K562 (cell line): ENCODE data around the gene DGCR2. TPM values are rescaled to one million over a fixed set of nuclear protein-coding genes. Genes with fewer than 3 reads are reported as not detected.
A peak's percentile ranks its signal among the peaks of the same experiment; 100 is the strongest.
"Not testable (repeated sequence)": the region's sequence is repeated elsewhere in the genome, so short reads cannot be mapped to it uniquely, and the experiment has no call there.

Experiments
- CBFB ChIP-seq: sonication (generic); formaldehyde crosslinking; IDR thresholded peaks from 2 replicates; pipeline ENCODE4 v1.4.0; 2020; ENCODE audit warnings: mild to moderate bottlenecking, missing genetic modification reagents
- NRF1 ChIP-seq, 2 experiments: fragments of 450-650 bp; IDR thresholded peaks in 1 of 2; conservative IDR thresholded peaks in 1 of 2; 2 replicates each; pipeline ENCODE4 v1.6.1; 2014; ENCODE audit warnings: mild to moderate bottlenecking in 2 of 2
- RERE ChIP-seq: sonication (generic); formaldehyde crosslinking; IDR thresholded peaks from 2 replicates; pipeline ENCODE4 v1.8.0; 2023; ENCODE audit warnings: missing genetic modification reagents, mild to moderate bottlenecking, borderline replicate concordance
- SP1 ChIP-seq: sonication (generic); formaldehyde crosslinking; IDR thresholded peaks from 2 replicates; pipeline ENCODE4 v1.8.1; 2022; ENCODE audit warnings: mild to moderate bottlenecking, missing genetic modification reagents
- TOE1 ChIP-seq, 2 experiments: fragments of 450-650 bp in 1 of 2; sonication (generic) in 1 of 2; formaldehyde crosslinking in 1 of 2; IDR thresholded peaks; 2 replicates each; pipeline versions ENCODE4 v1.7.1 to v1.8.0; 2016 to 2022; ENCODE audit warnings: borderline replicate concordance in 2 of 2, mild to moderate bottlenecking in 2 of 2, antibody characterized with exemption in 1 of 2, inconsistent platforms in 1 of 2, low read depth in 1 of 2, missing genetic modification reagents in 1 of 2, moderate library complexity in 1 of 2
- ZBTB17 ChIP-seq: fragments of 450-650 bp; formaldehyde crosslinking; IDR thresholded peaks from 2 replicates; pipeline ENCODE4 v1.4.0; 2020; ENCODE audit warnings: mild to moderate bottlenecking
- ZBTB40 ChIP-seq, 2 experiments: fragments of 450-650 bp in 1 of 2; sonication (generic) in 1 of 2; formaldehyde crosslinking in 1 of 2; IDR thresholded peaks; 2 replicates each; pipeline versions ENCODE4 v1.7.1 to v1.9.0; 2016 to 2022; ENCODE audit warnings: inconsistent platforms in 1 of 2, mild to moderate bottlenecking in 1 of 2, missing genetic modification reagents in 1 of 2
- polyA plus RNA-seq, 8 experiments: library from polyadenylated mRNA; depleted of rRNA in 4 of 8; stranded (reverse) in 5 of 8; unstranded in 3 of 8; fragments of >200 nt; fragmentation: Nextera tagmentation in 2 of 8; fragmentation: Illumina TruSeq in 1 of 8; extraction: Ambion mirVana in 2 of 8; extraction: Trizol in 1 of 8; gene quantifications; 2 replicates each; pipeline versions ENCODE4 v1.2.1 to v1.2.3, GENCODE V29; 2011 to 2014; ENCODE audit warnings: inconsistent platforms in 1 of 8, missing spikeins in 1 of 8
- total RNA-seq, 7 experiments: library from RNA; depleted of rRNA in 6 of 7; stranded (reverse); fragments of >200 nt in 6 of 7; fragmentation: Illumina TruSeq in 2 of 7; extraction: Trizol in 2 of 7; gene quantifications; 2 replicates each; pipeline versions ENCODE4 v1.2.1 to v1.2.3, GENCODE V29; 2011 to 2021; ENCODE audit warnings: low replicate concordance in 1 of 7

The DGCR2 gene
- total and polyA plus RNA-seq, 9 of the 15 experiments (the other 6 are each of a cell fraction or from before 2014, with no cell fraction given) = 0.69 to 101 (median 56.4) TPM

- not testable (repeated sequence) for TF ChIP-seq ZBTB40 (IDR thresholded peaks at IDR 0.05); TOE1 (IDR thresholded peaks at IDR 0.05; ENCODE audit: borderline replicate concordance)
- TF ChIP-seq ZBTB40 (CRISPR knock-in tag; IDR thresholded peaks at IDR 0.05) (0 out of 2 replicates have a peak, but pooled peaks have one; percentile 5), ZBTB17 (0 out of 2 replicates have a peak, but pooled peaks have one; percentile 18), TOE1 (CRISPR knock-in tag; IDR thresholded peaks at IDR 0.05; ENCODE audit: borderline replicate concordance, low read depth) (0 out of 2 replicates have a peak, but pooled peaks have one; percentile 69), NRF1 (conservative IDR thresholded peaks at IDR 0.05 in 1 of 2, IDR thresholded peaks at IDR 0.05 in 1 of 2) (peak in 1 of 2 experiments; percentile 20; a peak in 2 of 4 replicates), RERE (CRISPR knock-in tag) (0 out of 2 replicates have a peak, but pooled peaks have one; percentile 77), SP1 (CRISPR knock-in tag) (0 out of 2 replicates have a peak, but pooled peaks have one; percentile 22), CBFB (CRISPR knock-in tag) (peak; percentile 13; the same call in 1 of the 2 replicates)
Observed at GRCh38 chr22:19032898-19033567, 89.2 kb downstream of the DGCR2 start (continued).
